Nucleus accumbens (tissue), 56 donors: Measurements from ENCODE around the gene ANAPC4.

Experiments used
- DNase-seq, 56 donors: peaks; one replicate each; lab custom pipeline; 2025; lab: John Stamatoyannopoulos, UW

ANAPC4 gene

GRCh38 chr4:25430630-25431029, 53.6 kb downstream of the ANAPC4 start:
- DNase-seq, result no peak

- no peak for DNase-seq
Observed at GRCh38 chr4:25433966-25434827, 57.1 kb downstream of the ANAPC4 start.

GRCh38 chr4:25437926-25438325, 60.9 kb downstream of the ANAPC4 start:
- DNase-seq, result no peak

- DNase-seq, result peak in 45 of 56 donors; percentile 1 to 85 (median 29)
Observed at GRCh38 chr4:25439918-25440477, 62.9 kb downstream of the ANAPC4 start.

- DNase-seq, result peak in 25 of 56 donors; percentile 2 to 59 (median 16)
Observed at GRCh38 chr4:25440478-25441030, 63.5 kb downstream of the ANAPC4 start.

GRCh38 chr4:25441519-25442117, 64.6 kb downstream of the ANAPC4 start:
- DNase-seq, result peak in 37 of 56 donors; percentile 2 to 70 (median 16)

- no peak for DNase-seq
Observed at GRCh38 chr4:25442863-25443307, 65.8 kb downstream of the ANAPC4 start.

GRCh38 chr4:25443851-25444250, 66.8 kb downstream of the ANAPC4 start:
- no peak for DNase-seq

- no peak for DNase-seq
Observed at GRCh38 chr4:25446611-25447010, 69.5 kb downstream of the ANAPC4 start.

- no peak for DNase-seq
Observed at GRCh38 chr4:25448379-25449109, 71.5 kb downstream of the ANAPC4 start.

- no peak for DNase-seq
Observed at GRCh38 chr4:25449270-25449669, 72.2 kb downstream of the ANAPC4 start.

- DNase-seq, result no peak
Observed at GRCh38 chr4:25449688-25450087, 72.6 kb downstream of the ANAPC4 start.

- DNase-seq, result no peak
Observed at GRCh38 chr4:25450491-25450901, 73.4 kb downstream of the ANAPC4 start.

GRCh38 chr4:25451676-25452075, 74.6 kb downstream of the ANAPC4 start:
- DNase-seq, result no peak

- no peak for DNase-seq
Observed at GRCh38 chr4:25452081-25452480, 75.0 kb downstream of the ANAPC4 start.

GRCh38 chr4:25454476-25454875, 77.4 kb downstream of the ANAPC4 start:
- DNase-seq, result no peak

- no peak for DNase-seq
Observed at GRCh38 chr4:25457053-25457715, 80.1 kb downstream of the ANAPC4 start.

GRCh38 chr4:25466966-25467697, 90.1 kb downstream of the ANAPC4 start:
- DNase-seq, result no peak

GRCh38 chr4:25467843-25468242, 90.8 kb downstream of the ANAPC4 start:
- no peak for DNase-seq
